Forelimb muscle (tissue), 1 donor: Measurements from ENCODE around the gene HLA-DPB1. TPM values are rescaled to one million over a fixed set of nuclear protein-coding genes. Genes with fewer than 3 reads are reported as not detected.

ENCODE experiments used
- DNase-seq: peaks from one replicate; pipeline ENCODE4 v3.0.0-alpha.2; 2013; ENCODE audit warnings: low read depth
- polyA plus RNA-seq: library from polyadenylated mRNA; unstranded; fragments of 120-200 nt; gene quantifications from one replicate; pipeline ENCODE4 v1.2.1, GENCODE V29; 2013; ENCODE audit not compliant: insufficient read length

Gene HLA-DPB1
- polyA plus RNA-seq, 1 donor = 9.5 TPM

DNA sequence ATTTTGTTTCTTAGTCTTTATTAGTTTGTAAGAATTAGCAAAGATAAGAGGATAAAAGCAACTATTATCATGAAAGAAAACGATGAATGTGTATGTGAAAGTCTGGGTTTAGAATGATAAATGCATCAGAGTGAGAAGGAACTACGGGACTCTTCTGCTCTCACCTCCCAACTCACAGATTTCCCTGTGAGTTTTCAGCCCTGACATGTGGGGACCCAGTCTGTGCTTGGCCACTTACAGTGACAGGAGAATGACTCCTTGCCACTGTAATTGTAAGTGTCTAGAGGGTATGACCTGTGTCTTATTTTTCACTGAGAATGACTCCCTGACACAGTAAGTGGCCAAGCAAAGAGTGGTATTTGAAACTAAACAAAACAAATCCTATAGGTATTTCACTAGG, 4.9 kb upstream of the HLA-DPB1 start:
- DNase-seq = no peak

DNA sequence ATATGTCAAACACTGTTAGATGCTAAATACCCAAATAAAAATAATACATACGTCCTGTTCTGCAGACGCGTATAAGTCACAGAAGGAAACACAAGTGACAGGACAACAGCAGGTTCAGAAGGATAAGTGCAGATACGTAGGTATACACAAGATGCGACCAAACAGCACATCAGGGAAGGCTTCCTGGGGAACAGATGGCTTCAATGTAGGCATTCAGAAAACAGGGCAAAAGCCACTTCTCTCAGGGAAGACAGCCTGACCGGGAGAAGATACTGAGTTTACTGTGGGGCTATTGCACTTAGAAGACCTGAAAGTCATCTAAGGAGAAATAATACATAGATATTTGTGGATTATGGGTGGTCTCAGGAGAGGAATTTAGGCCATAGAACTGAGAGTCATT, 4.2 kb upstream of the HLA-DPB1 start:
- DNase-seq = no peak

- no peak for DNase-seq
Observed at GRCh38 chr6:33072508-33073100, 3.2 kb upstream of the HLA-DPB1 start.

DNA sequence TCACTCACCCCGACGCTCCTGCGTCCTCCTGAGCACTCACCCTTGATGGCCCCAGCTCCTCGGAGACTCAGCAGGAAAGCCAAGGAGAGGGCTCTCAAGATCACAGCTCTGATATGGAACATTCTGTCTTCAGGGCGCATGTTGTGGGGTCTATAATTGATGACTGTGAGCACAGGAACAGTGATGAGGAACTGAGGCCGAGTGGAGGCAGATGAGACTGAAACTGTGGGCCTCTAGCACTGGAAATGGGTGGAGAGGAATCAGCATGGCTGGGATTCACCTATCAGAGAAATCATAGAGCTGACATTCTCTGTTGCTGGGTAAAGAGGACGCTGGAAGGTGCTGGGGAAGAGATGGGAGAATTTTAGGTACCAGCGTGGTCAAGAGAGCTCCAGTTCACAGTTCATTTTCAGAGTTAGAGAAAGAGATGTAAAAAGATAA, 2.3 kb upstream of the HLA-DPB1 start, which contains the start of gene HLA-DPA1:
TSS of gene HLA-DPA1 (minus strand) at position 219 of the 441 bp plus-strand sequence.
- DNase-seq = no peak

GRCh38 chr6:33075208-33075567, 602 bp upstream of the HLA-DPB1 start:
- DNase-seq = no peak

DNA sequence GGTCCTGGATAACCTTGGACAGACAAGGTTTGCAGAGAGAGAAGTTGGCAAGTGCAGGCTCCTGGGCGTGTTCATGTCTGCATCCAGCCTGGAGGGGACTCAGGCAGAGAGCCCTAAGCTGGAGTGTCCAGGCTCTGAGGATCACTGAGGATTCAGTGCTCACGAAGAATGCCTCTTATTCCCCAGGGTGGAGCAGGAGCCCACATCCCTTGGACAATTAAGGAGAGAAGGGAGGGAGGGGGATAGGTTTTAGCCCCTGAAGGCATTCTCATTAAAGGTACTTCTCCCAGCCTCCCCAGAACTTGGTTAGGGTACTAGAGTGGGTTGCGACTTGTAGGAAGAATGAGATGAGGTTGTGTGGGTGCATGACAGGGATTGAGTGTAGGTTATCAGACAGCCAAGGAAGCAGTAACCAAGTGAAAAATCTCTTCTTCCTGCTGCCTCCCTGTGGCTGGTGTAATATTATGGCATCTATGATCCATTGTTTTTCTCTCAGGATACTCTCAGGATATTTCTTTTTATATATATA, 680 bp downstream of the HLA-DPB1 start:
- DNase-seq = no peak

DNA sequence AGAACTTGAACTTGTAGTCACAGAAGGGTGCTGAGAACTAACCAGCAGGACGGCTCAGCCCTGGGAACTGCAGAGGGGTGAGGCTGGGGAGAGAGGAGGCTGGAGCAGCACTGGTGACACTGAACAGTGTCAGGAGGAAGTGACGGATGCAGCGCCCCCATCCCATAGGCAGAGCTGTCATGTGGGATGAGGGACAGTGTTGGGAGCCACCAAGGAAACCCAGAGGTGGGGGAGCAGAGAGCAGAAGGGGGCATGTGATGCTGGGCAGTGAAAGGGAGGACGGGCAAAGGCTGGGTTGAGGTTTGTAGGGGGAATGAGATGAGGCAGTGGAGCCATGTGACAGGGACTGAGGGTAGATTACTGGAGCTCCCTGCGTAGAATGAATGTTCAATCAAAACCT, 2.1 kb downstream of the HLA-DPB1 start:
- no peak for DNase-seq

GRCh38 chr6:33078442-33078841, 2.7 kb downstream of the HLA-DPB1 start:
- no peak for DNase-seq

DNA sequence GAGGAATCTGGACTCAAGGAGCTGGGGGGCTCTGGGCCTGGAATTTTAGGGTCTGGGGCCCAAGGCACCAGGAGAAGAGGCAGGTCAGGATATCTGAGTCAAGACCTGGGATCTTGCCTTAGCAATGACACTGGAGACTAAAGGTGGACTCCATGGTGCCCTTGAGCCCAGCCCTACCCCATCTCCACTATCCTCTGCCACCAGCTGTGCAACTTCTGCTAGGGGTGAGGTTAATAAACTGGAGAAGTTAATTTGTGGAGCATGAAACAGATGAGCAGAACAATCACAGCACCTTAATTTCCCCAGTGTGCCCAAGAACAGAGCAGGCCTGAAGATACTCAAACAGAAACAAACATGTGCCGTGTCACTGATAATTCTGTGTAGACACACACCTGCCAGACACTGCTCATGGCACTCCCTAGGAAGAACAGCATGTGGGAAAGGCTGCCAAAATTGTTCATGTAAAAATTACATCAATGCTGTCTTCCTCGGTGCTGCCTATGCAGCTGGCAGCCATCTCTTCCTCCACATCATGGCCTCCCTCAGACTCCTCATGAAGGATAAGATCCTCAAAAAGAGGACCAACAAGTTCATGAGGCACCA, 3.2 kb downstream of the HLA-DPB1 start:
- DNase-seq = no peak

DNA sequence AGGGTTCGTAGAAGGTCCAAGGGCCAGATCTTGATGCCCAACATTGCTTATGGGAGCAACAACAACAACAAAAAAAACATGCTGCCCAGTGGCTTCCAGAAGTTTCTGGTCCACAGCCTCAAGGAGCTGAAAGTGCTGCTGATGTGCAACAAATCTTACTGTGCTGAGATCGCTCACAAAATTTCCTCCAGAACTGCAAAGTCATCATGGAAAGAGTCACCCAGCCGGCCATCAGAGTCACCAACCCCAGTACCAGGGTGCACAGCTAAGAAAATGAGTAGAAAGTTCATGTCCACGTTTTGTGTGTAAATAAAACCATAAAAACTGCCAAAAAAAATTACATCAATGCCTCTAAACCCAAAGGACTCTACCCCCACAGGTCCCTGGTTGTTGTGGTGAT, 3.8 kb downstream of the HLA-DPB1 start:
- DNase-seq = no peak

- DNase-seq = peak; percentile 13
Observed at GRCh38 chr6:33080127-33081089, 4.6 kb downstream of the HLA-DPB1 start.

GRCh38 chr6:33081098-33081824, 5.5 kb downstream of the HLA-DPB1 start:
- DNase-seq = no peak

DNA sequence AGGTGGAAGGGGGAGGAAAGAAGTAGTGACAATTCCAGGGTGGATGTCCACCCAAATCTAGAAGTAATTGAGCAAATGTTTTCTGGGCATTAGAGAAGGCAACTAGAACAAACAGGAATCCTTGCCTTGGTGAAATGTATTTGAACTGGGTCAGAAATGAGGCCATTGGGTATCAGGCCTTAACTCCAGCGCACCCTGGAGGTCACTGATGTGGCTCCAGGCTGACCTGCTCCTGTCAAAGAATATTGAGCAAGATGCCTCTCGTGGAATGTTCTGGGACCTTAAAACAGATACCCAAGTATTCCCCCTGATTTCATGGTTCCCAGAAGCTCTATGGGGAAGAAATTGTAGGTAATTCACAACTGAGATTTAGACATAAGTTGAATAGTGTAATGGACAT, 6.9 kb downstream of the HLA-DPB1 start:
- DNase-seq = peak; percentile 17

DNA sequence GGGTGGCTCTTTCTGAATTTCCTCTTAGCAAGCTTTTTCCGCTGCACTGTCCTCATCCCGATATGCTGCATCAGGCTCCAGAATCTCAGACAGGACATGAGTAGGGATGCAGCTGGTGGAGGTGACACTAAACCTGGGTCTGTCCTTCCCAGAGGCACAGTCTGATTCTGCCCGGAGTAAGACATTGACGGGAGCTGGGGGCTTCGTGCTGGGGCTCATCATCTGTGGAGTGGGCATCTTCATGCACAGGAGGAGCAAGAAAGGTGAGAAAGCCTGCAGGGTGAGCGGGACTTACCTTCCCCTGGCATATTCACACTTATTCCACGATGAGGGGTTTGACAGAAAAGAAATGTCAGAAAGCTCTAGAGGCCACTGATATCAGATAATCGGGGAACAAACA, 9.8 kb downstream of the HLA-DPB1 start:
- no peak for DNase-seq

DNA sequence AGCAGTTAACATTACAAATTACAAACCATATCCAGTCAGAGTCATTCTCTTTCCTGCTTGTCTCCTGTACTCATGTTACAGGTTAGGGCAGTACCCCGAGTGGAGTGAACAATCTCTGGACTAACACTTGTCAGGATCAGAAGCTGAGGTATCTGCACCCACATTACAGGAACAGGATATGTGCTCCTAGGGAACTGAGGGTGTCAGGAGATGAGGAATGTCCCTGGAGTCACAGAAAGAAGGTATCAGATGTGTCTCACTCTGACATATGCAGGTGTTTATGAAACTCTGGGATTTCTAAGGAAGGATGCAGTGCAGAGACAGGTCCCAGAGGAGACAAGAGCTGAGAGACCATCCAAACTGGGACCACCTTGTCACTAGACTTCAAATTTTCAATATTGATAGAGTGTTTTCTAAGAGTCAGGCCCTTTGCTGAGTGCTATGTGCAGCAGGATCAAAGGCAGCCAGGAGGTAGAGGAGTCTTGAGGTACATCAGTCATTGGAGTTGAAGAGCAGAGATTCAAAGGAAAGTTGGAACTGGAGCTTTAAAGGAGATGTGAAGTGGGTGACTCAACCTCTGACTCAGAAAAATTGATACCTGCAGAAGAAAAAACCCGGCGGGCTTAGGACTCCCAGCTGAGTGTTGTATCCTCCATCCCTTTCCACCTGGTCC, 12.6 kb downstream of the HLA-DPB1 start:
- no peak for DNase-seq

DNA sequence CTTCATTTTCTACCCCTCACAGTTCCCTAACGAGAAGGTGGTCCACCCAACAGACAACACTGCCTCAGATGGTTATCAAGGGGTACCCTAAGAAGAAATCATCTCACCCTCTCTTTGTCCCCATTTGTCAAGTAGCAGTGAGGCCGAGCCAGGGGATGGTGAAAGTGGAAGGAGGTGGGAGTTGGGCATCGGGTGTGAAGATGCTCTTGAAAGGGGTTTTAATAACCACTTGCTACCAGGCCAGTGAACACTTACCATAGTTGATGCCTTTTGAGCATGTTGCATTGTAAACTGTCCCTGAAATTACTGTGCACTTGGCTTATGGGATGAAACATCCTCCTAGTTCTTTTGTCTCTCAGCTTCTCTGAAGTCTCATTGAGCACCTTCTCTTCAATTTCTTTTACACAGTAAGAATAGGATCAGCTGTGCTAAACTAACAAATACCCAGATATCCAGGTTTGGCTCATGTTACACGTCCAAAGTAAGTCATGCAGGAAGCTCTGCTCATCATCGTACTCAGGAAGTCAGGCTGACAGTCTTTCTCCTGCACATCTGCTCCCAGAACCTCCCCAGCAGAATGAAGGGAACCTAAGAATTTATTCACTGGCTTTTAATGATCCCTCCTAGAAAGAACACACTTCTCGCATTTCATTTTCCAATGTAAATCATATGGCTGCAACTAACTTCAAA, 13.3 kb downstream of the HLA-DPB1 start:
- no peak for DNase-seq

GRCh38 chr6:33091957-33092356, 16.2 kb downstream of the HLA-DPB1 start:
- no peak for DNase-seq

DNA sequence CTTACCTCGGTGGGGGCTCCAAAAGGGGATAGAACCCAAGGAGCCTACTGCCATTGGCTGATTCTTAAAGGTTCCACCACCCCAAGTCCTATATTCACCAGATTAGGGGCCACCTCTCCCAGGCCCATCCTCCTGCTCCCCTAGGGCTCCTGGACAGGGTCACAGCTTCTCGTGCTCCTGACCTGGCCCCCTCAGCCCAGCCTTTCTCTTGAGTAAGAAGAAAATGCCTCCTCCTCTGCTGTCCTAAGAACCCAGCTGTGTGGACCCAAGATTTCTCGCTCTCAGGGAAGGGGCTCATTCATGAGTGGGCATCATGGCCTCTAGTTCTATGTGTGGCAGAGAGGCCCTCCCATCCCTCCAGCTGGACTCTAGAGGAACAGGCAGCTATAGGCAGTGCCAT, 16.6 kb downstream of the HLA-DPB1 start:
- DNase-seq = no peak

DNA sequence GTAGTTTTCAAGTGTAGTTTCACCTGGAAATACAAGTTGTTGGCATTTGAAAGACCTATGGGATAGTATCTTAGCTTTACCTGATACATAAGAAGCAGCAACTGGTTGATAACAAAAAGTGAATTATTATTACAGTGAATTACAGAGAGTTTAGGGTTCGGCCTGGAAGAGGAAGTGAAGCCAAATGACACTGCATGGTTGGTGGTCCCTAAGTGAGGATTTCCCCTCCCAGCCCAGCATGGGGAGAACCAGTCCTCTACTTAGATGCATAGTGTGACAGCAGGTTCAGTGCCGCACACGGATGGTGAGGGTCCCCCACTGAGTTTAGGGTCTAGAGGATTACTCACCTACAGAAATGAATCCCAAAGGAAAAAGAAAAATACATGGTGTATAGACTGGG, 18.1 kb downstream of the HLA-DPB1 start:
- DNase-seq = no peak

DNA sequence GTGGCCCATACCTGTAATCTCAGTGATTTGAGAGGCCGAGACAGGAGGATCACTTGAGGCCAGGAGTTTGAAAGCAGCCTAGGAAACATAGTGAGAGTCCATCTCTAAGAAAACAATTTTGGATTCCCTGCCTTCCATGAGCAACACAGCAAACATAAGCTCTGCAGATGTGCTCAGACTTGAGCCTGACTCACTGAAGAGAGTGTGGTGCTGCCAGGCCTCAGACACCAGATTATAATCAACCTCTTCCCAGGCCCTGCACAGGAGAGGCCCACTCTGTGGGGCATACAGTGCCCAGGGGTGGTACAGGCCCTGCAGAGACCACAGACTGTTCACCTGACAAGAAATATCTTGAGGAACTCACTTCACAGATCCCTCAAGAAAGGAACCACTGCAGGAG, 19.9 kb downstream of the HLA-DPB1 start:
- no peak for DNase-seq
